ENCODE results near the gene LSM12.

LSM12 gene

DNA sequence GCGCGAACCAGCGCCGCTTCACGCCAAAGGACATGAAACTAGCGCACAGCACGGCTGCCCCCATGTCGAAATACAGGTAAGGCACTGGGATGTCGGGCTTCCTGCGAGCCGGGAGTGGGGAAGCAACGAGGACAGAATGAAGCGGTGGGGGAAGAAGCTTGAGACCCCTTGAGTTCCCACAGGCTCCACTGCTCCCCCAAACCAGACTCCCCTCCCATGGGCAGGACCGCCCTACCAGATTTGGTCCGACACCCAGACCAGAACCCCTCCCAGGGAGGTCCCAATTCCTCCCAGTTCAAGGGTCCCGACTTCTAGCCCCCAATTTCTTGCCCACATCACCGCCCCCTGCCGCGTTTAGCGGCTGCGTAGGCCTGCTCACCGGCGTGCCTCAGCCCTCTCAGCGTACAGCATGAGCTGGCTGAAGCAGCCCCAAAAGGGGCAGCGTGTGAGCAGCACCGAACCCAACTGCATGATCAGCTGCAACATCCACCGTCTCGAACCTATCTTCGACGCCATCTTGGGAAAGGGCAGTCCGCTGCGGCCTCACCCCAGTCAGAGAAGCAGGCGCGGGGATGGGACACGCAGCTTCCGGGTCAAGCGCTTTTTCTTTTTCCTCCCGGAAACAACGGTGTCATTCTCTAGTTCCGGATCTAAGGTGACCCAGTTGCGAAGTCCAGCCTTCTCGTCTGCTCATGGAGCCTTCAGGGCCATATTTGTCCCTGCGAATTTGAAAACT lies 51.9 kb downstream of the LSM12 start, which contains the start of gene TMEM101:
Gene TMEM101 (minus strand): TSS at position 527 of the 736 bp plus-strand sequence. CDS start 11 bp downstream, at position 516.
- intact Hi-C loops (cut with DNase I): loop anchor here (10.0 kb wide), 2 partner anchors 50 to 530 kb away; partner anchors contain the start of genes DHX8 and LSM12
- DNase-seq: peak; percentile 85 to 98 (median 91)

DNA sequence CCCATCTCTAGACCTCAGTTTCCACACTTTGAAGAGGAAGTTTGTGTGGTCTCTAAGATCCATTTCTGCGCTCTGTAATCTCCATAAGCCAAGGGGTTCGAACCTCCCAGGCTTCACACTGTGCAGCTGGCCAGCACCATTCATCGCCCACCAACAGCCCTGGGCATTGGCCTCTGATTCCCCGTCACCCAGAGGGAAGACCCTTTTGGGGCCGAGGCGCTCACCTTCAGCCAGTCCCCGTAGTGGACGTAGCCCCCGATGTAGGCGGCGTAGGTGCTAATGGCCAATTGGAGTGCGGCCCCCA lies 52.4 kb downstream of the LSM12 start:
- DNase-seq: peak in 2 of 10 donors; percentile 1 to 81
- intact Hi-C loops (cut with DNase I): loop anchor here (10.0 kb wide), 2 partner anchors 51 to 529 kb away; partner anchors contain the start of genes DHX8 and LSM12

DNA sequence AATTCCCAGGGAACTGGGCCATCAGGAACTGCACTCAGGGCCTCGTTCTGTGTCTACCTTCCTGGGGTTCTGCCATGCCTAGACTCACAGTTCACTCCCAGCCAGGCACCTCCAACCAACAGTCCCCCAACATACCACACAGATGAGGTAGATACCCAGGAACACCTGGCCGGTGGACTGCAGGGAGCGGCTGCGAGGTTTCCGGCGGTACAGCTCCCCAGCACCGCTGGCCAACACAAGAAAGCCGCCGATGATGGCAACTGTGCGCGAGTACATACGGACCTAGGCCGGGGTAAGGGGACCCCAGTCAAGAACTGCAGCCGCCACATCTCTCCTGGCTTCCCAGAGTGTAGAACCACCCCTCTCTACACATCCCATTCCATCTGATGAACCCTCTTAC lies 53.6 kb downstream of the LSM12 start:
- DNase-seq: peak in 2 of 10 donors; percentile 39 to 76
- intact Hi-C loops (cut with DNase I): loop anchor here (10.0 kb wide), 2 partner anchors 52 to 528 kb away; partner anchors contain the start of genes DHX8 and LSM12

- intact Hi-C loops (cut with DNase I): loop anchor here (10.0 kb wide), 2 partner anchors 52 to 528 kb away; partner anchors contain the start of genes DHX8 and LSM12
- DNase-seq: peak in 3 of 10 donors; percentile 1 to 75 (median 18)
Observed at GRCh38 chr17:44012391-44012790, 54.1 kb downstream of the LSM12 start.

GRCh38 chr17:44011876-44012275 lies 54.6 kb downstream of the LSM12 start:
- peak in 3 of 10 donors; percentile 37 to 43 (median 43) for DNase-seq
- intact Hi-C loops (cut with DNase I): loop anchor here (10.0 kb wide), 2 partner anchors 53 to 527 kb away; partner anchors contain the start of genes DHX8 and LSM12

- DNase-seq: peak in 3 of 10 donors; percentile 8 to 56 (median 42)
- intact Hi-C loops (cut with DNase I): loop anchor here (10.0 kb wide), 2 partner anchors 54 to 526 kb away; partner anchors contain the start of genes DHX8 and LSM12
Observed at GRCh38 chr17:44010966-44011647, 55.4 kb downstream of the LSM12 start.

- peak in 3 of 10 donors; percentile 10 to 62 (median 44) for DNase-seq
- intact Hi-C loops (cut with DNase I): no loop called here
Observed at GRCh38 chr17:44008205-44008909, 58.1 kb downstream of the LSM12 start.

DNA sequence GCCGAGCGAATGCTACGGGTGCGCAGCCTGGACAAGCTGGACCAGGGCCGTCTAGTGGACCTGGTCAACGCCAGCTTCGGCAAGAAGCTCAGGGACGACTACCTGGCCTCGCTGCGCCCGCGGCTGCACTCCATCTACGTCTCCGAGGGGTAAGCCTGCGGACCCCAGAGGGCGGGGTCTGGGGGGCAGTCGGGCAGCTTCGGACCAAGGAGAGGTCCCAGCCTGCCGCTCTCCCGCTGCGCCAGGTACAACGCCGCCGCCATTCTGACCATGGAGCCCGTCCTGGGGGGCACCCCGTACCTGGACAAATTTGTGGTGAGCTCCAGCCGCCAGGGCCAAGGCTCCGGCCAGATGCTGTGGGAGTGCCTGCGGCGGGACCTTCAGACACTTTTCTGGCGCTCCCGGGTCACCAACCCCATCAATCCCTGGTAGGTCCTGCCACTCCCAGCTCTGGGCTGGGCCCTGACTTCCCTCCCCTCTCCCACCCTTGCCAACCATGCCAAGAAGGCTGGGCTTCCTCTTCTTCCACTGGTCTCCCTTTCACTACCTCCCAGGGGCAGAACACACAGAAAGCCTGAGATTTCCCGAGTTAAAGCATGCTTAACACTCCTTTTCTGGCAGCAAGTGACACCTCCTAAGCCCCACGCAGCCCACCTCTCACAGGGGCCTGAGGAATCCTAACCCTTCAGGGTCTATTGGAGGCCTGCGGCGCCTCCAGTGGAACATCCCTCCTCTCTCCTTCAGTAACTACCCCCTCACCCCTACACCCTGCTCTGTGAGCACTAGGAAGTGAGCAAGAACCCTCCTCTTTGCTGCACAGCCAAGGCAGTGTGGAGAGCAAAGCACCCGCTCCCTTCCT lies 58.9 kb downstream of the LSM12 start:
- DNase-seq: peak in 3 of 10 donors; percentile 28 to 81 (median 72)
- intact Hi-C loops (cut with DNase I): no loop called here

GRCh38 chr17:44006598-44007345 lies 59.7 kb downstream of the LSM12 start:
- intact Hi-C loops (cut with DNase I): no loop called here
- peak; percentile 55 to 94 (median 74) for DNase-seq

DNA sequence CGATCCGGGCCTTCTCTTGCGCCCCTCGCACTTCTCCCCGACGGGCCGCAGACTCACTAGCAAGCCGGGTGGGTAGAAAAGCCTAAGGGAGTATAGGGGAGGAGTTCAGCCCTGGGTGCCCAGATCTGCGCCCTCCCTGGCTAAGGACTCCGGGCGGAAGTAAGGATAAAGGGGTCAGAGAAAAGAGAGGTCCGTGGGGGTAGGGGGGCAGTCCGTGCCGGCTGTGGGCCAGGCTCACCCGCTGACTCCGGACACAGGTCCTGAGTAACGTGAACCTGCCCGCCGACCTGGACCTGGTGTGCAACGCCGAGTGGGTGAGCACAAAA lies 60.2 kb downstream of the LSM12 start:
- intact Hi-C loops (cut with DNase I): no loop called here
- DNase-seq: peak in 2 of 10 donors; percentile 66 to 77

GRCh38 chr17:44005527-44006271 lies 60.8 kb downstream of the LSM12 start:
- peak in 3 of 10 donors; percentile 69 to 83 (median 82) for DNase-seq
- intact Hi-C loops (cut with DNase I): no loop called here

DNA sequence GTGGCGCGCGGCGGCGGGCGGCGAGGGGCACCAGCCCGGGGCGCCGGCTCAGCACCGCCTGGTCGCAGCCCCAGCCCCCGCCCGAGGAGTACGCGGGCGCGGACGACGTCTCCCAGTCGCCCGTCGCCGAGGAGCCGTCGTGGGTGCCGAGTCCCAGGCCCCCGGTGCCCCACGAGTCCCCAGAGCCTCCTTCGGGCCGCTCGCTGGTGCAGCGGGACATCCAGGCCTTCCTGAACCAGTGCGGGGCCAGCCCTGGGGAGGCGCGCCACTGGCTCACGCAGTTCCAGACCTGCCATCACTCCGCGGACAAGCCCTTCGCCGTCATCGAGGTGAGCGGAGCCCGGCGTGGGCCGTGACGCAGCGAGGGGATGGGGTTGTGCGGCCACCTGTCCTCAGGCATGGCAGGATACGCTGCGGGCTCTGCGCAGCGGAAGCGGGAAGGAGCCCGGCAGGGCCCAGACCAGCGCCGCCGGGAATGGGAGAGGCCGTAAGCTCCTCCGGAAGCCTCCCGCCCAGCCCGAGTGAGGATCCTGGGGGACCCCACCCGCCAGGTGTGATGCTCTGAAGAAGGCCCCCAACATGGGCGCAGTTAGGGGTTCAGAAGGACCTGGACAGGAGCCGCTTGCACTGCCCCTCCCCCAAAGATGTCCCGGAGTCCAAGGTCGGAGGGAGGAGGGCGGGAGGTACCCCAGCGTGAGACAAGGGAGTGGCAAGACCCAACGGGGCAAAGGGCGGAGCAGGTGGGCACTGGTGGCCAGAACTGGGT lies 61.5 kb downstream of the LSM12 start:
- peak in 2 of 10 donors; percentile 70 to 83 for DNase-seq
- intact Hi-C loops (cut with DNase I): no loop called here

DNA sequence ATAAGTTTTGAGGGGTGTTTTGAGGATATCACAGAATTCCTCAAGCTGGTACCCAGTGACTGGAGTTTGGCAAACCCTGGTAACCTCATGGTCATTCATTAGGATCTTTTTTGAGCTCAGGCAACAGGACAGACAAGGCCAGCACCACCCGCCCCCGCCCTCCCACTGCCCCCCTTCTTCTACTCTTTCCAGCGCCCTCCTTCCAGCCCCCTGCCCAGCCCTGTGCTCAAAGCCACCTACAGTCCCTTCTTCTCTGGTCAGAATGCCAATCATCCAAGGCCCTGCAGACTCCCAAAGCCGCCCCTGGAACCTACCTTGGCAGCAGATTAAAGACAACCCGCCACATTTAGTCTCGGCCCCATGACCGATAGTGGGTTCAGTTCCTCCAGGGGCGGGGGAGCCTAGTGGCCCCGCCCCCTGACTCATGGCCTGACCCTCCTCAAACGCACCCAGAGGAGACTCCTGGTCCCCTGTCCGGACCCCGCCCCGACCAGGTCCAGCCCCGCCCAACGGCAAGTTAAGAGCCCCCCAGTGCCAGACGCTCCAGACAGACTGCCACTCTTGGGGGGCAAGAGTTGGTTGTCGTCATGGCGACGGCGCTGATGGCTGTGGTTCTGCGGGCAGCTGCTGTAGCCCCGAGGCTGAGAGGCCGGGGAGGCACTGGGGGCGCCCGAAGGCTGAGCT lies 62.3 kb downstream of the LSM12 start, which contains the start of gene NAGS:
Gene NAGS (plus strand): TSS at position 546 of the 684 bp plus-strand sequence. CDS start 42 bp downstream, at position 588.
- intact Hi-C loops (cut with DNase I): no loop called here
- DNase-seq: peak in 2 of 10 donors; percentile 32 to 71

DNA sequence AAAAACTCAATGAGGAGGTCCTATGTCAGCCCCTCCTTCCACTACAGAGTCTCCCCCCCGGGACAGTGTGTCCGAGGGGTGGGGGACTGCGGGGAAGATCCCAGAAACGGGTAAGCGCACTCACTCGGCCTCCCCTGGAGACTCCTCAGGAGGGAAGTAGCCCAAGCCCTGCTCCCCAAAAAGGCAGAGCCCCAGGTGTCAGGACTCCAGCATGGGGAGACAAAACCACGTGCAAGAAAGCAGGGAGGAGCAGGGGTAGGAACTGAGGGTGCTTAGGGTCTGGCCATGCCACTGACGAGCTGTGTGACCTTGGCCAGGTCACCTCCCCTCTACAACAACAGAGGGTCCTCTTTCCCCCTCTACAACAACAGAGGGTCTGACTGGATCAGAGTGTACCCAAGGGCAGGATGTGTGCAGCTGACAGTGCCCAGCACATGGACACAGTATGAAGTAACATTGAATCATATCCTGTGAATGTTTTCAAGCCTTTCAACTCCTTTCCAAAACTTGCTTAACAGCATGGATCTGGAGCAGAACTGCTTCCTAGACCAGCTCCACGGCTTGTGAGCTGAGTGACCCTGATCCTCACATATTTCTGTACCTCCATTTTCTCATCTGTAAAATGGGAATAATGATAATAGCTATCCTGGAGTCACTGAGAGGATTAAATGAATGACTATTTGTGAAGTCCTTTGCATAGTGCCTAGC lies 64.2 kb downstream of the LSM12 start:
- DNase-seq: peak in 2 of 10 donors; percentile 15 to 63
- intact Hi-C loops (cut with DNase I): no loop called here

- intact Hi-C loops (cut with DNase I): no loop called here
- peak in 2 of 10 donors; percentile 45 to 68 for DNase-seq
Observed at GRCh38 chr17:44001461-44001920, 65.0 kb downstream of the LSM12 start.

DNA sequence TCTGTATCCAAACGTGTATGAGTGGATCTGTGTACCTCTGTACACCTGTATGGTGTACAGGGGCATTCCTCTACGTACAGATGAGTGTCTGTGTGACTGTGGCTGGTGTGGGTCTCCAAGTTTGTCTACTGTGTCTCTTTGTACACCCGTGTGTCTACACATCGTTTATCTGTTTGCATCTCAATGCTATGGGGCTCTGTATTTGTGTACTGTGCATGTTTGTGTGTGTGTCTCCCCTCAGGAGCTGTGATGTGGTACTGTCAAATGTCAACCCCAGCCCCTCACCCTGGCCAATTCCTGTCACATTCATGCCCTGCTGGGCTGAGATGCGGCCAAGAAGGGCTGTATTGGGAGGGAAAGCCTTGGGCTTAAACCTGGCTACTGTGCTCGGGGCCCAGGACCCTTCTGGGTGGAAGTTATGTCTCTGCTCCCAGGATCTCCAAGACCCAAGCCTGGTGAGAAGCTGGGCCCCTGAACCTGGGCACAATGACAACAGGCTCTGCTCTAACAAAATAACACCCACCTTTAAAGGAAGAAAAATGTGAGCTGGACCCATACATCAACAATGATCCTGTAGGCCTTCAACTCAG lies 65.5 kb downstream of the LSM12 start:
- intact Hi-C loops (cut with DNase I): no loop called here
- DNase-seq: peak in 1 of 10 donors; percentile 49

All from posterior cingulate gyrus (tissue), 11 donors.